GM19193 (cell line): ENCODE measurements around the gene GDI2.

Experiments used
- POLR2A ChIP-seq: IDR thresholded peaks from 4 replicates; pipeline ENCODE4 v1.6.1; 2011; ENCODE audit not compliant: insufficient read depth, insufficient read length; ENCODE audit errors: extremely low read depth

Gene GDI2

DNA sequence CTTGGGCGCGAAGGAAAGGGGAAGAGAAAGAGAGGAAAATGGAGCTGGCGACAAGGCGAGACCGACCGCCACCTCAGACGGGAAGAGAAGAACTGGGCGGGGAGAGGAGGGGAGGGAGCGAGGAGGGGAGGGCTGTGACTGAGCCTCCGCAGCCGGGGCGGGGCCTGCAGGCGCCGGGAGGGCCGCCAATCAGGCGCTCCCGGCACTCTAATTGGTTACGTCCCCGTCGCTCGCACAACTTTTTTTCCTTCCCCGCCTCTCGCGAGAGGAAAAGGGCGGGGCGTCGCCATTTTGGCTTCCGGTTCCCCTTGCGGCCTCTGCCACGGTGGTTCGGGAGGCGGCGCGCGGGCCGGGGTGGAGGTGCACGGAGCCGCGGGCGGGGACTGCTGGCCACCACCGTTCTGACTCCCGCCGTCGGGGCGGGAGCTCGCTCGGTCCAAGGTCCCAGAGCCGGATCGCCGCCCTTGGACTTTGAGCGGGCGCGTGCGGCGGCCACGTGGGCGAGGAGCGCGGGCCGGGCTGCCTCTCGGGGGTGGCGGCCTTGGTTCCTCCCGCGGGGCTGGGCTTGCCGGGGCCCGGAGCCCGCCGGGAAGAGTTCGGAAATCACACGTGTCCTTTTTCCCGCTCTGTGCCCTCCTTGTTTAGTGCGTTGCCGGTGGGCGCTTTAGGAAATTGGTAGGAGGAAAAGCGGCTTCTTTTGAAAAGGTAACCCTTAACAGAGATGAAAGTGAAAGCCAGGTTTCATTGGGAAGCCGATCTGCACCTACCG, at the start of gene GDI2:
Gene GDI2, minus strand, starts transcription at position 94 of the 769 bp plus-strand sequence. CDS start 176 bp downstream, outside the sequence.
- peak; percentile 92 for TF ChIP-seq POLR2A

DNA sequence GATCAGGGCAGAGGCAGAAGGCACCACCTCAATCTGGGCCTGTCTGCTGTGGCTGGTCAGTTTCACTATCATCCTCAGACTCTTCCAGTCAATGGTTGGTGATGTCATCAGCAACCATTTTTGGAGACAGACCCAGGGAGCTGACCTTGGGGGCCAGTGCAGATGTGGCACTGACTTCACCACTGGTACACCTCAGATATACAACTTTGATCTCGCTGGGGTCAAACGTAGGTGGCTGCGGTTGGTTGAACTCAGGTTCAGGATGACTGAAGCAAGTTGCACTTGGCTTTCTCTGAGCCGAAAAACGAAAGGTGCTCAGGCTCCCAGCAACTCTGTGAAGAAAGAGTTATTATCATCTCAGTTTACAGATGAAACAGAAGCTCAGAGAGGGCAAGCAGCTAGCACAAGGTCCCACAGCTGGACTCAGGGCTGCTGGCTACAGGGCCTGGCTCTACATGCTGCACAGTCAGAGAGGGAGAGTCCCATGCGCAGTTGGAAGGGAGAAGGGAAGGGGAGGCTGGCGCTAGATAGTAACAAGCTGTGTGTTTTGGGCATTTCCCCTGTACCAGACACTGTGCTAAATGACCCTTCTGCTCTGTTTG, 49.2 kb upstream of the GDI2 start:
- no peak for TF ChIP-seq POLR2A

DNA sequence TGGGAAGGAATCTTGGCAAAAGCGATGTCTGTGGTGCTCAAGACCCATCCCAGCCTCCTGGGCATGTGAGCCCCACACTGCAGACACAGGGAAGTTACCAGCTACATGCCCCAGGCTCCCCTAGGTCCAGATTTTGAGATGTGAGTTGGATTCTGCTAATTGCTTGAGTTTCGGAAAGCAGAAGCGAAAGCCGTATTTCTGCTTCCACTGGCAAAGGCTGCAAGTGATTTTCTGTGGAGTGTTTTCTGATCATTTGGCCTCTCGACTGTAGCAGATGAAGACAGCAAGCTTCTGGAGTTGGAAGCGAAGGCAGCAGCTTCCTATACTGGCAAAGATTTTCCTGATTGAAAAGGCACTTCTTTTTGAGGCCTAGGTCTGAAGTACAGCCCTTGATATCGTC, 46.8 kb upstream of the GDI2 start:
- TF ChIP-seq POLR2A: no peak

DNA sequence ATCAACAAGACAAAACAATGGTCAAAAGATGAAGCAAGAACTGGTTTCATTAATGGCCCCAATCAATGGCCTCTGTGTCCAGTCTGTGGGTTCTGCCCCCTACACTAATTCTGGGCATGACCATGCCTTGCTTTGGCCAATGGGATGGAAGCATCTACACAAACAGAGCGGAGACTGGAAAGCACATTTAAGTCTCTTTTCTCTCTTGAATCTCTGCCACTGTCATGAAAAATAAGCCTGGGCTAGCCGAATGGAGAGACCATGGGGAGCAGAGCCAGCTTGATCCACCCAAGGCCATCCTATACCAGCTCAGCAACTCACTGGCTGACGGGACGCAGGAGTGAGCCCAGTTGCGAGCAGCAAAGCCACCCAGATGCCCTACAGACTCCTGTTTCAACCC, 45.6 kb upstream of the GDI2 start:
- no peak for TF ChIP-seq POLR2A

DNA sequence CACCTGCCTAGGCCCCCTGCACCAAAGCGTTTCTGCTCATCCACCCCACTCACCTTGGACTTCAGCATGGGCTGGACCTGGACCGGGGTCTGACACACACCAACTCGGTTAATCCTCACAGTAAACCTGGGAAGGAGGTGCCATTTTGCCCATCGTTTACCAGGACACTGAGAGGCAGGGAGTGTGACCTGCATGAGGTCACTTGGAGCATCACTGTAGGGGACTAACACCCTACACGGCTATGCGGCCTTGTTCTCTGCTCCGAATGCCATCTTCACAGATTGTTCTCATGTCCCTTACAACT, 43.4 kb upstream of the GDI2 start:
- TF ChIP-seq POLR2A: no peak

DNA sequence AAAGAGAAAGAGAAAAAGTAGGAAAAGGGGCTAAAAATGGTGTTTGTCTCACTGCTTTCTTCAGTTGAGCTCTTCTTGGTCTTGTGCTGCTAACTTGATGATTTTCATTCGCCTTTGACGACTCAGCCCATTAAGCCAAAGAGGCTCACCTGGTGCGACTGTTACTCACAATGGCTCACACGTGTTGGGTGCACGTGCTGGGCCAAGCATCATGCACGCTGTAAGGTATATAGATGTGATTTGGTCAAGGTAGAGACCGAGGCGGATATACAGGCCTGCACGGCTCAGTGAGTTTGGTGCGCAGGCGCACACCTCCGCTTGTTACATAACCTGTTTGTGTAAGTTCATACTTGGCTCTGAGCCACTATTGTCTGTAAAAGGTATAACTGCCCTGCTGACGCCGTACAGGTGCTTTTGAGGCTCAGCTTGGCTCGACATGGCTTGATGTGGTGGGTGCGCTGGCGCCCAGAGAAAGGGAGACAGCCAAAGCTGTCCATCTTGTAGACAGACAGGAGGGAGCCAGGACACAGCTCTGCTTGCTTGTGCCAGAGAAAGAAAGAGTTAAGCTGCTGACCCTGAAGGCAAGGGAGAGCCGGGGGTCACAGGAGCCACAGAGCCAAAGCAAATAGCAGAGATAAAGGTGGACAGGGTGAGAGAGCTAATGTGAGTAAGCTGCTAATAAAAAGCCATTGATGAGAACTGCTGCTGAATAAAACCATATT, 42.9 kb upstream of the GDI2 start:
- no peak for TF ChIP-seq POLR2A

DNA sequence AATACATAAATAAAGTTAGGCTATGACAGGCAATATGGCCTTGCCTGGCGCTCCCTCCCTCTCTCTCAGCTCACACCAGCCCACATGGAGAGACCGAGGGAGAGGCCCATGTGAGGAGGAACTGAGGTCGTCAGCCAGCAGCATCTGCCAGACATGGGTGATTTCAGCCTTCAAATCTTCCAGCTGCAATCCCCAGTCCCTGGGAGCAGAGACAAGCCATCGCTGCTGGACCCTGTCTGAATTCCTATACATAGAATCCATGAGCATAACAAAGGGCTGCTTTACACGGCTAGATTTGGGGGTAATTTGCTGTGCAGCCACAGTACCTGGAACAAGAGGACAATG, 40.9 kb upstream of the GDI2 start:
- no peak for TF ChIP-seq POLR2A

DNA sequence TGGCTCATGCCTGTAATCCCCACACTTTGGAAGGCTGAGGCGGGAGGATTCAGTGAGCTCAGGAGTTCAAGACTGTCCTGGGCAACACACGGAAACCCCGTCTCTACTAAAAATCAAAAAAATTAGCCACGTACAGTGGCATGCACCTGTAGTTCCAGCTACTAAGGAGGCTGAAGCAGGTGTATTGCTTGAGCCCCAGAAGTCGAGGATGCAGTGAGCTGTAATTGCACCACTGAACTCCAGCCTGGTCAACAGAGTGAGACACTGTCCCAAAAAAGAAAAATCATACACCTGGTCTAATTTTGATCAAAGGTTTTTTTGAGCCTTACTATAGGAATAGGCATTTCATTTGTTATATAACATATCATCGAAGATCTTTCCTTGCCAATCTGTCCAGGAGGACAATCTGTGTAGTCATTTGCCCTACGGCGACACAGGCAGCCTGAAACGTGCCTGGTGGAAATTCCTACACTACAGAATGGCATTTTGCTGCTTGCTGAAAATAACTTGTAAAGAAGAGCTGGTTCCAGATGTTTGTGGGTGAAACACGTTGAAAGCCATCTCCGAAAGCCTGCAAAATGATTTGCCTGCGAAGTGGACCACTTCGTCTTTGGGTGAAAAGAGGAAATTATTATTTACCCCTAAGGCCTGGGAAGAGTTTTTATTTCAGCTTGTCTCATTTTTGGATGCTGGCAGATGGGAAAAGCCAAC, 31.3 kb upstream of the GDI2 start:
- TF ChIP-seq POLR2A: no peak

DNA sequence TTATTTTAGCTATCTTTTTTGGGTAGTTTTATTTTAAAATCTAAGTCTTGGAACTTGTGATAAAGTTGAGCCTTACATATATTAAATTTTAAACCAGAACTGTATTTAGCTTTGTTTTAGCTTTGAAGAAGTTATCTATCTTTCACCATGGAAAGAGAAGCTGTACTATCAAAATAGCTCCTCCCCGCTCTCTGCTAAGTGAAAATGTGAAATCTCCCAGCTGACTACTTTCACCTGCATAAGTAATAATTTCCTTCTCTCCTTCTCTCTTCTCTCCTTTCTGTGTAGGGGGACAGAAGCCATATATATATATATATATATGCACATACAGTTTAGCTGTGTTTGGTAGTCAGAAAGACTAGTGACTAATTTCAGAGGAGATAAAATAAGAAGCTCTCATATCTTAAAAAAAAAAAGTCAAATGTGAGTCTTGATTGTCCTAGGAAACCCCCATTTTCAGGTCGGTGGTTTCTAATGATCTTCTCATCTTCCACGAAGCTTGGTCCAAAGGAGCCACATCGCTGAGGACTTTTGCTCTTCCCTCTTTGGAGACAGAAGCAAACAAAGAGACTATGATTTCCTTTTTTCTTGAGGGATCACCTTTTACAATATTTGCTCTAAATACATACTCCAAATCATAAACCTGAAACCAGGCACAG, 30.6 kb upstream of the GDI2 start:
- TF ChIP-seq POLR2A: no peak

DNA sequence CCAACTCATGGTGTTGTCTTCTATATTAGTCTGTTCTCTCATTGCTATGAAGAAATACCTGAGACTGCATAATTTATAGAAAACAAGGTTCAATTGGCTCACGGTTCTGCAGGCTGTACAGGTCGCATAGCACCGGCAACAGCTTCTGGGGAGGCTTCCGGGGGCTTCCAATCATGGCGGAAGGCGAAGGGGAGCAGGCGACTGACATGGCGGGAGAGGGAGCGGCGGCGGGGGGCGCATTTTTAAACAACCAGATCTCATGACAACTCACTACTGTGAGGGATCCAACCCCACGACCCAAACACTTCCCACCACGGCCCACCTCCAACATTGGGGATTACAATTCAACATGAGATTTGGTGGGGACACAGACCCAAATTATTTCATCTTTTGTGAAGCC, 28.7 kb upstream of the GDI2 start:
- no peak for TF ChIP-seq POLR2A

DNA sequence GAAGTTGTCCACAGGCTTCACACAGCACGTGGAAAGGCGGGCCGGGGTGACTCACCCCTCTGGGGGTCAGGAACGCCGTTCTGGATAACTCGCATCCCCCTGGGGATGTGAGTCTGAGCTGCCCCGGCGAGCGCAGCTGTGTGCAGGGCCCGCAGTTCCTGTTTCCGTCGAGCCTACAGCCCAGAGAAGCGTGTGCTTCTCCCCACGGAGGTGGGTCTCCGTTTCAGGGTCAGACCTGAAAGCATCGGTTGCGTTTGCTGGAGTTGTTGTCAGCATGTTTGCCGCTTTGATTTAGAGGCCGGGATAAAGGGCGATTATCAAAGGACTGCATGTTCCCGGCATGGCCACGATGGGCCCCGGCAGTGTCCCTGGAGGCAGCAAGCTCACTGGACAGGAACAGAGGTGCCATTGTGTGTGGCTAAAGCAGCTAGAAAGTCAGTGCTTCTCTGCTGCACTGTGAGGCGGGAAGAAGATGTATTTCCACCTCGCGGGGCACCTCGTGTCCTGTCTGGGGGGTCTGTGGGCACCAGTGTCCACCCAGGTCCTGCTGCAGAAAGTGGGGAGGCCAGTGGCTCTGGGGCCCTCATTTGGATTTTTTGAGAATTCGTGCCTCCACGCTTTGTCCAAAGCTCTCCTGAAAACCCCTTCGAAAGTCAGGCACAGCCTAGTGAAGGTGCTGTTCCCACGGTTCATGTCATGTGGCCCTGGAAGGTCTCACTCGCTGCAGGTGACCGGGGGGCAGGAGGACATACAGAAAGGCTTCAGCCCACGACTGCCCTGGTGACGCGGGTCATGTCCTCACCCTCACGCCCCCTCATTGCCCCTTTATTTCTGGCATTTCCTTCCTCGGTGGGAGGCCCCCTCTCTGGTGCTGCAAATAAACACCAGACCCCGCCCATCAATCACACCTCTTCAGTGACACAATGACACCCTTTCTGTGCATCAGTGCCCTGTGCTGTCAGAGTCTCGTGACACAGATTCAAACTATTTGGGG, 27.4 kb upstream of the GDI2 start:
- peak; percentile 76 for TF ChIP-seq POLR2A

DNA sequence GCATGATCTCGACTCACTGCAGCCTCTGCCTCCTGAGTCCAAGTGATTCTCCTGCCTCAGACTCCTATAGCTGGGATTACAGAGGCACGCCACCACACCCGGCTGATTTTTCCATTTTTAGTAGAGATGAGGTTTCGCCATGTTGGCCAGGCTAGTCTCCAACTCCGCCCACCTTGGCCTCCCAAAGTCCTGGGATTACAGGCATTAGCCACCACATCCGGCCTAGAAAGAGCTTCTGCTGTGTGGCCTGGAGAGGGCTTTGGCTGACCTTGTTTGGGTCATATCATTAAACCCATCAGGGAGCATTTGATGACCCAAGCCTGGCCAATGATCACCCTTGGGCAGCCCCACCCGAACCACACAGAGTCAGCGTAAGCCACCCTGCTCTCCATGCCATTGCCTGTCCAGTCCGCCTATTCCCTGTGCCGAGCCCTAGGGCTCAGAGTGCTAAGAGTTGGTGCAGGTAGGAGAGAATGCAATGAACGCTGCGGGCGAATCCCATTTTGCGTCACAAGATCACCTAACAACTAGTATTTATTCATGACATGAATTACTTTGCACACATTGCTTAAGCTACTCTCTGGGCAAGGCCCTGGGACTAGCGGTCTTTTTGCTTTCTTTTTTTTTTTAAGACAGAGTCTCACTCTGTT, 22.3 kb upstream of the GDI2 start:
- TF ChIP-seq POLR2A: no peak

DNA sequence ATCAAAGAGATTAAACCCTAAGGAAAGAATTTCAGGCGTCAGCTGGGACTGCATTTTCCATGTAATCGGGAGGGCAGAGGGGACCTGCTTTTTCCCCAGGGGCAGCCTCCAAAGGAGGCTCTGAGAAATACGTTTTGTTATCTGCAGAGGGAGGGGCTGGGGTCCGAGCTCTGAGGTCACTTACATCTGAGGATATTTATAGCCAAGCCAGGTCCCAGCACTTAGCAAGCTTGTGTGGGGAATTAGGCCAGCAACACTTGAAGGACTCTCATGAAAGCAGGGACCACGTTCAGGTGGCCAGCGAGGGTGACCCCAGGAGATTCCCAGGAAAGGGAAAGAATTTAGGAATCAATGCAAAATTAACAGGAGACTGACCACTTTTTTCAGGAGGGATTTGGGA, 20.6 kb upstream of the GDI2 start:
- TF ChIP-seq POLR2A: no peak
